SJSA1 (cell line): Measurements from ENCODE around the gene CARS1. TPM values are rescaled to one million over a fixed set of nuclear protein-coding genes. Genes with fewer than 3 reads are reported as not detected.

Experiments
- DNase-seq, 2 experiments: peaks; one replicate each; pipeline ENCODE4 v3.0.0-alpha.2; 2015 to 2020; ENCODE audit warnings: low spot score in 2 of 2, low read depth in 1 of 2
- H3K27ac ChIP-seq: fragments of 250-450 bp; sonication (Bioruptor Pico); 2 replicates; pipeline ENCODE4 v1.5.1; 2020; ENCODE audit warnings: mild to moderate bottlenecking, moderate library complexity
- H3K27me3 ChIP-seq: fragments of 250-450 bp; sonication (Bioruptor Pico); replicated peaks from 2 replicates; pipeline ENCODE4 v1.5.1; 2020; ENCODE audit warnings: mild to moderate bottlenecking, moderate library complexity
- H3K36me3 ChIP-seq: fragments of 250-450 bp; sonication (Bioruptor Pico); 2 replicates; pipeline ENCODE4 v1.5.1; 2020; ENCODE audit warnings: mild to moderate bottlenecking
- H3K4me1 ChIP-seq: fragments of 250-450 bp; sonication (Bioruptor Pico); replicated peaks from 2 replicates; pipeline ENCODE4 v1.6.1; 2021; ENCODE audit warnings: mild to moderate bottlenecking
- H3K4me3 ChIP-seq: fragments of 250-450 bp; sonication (Bioruptor Pico); 2 replicates; pipeline ENCODE4 v1.5.1; 2020; ENCODE audit warnings: mild to moderate bottlenecking
- H3K9me3 ChIP-seq: fragments of 250-450 bp; sonication (Bioruptor Pico); replicated peaks from 2 replicates; pipeline ENCODE4 v1.5.1; 2020; ENCODE audit warnings: mild to moderate bottlenecking
- total RNA-seq: library from RNA; depleted of rRNA; stranded (reverse); fragments of >200 nt; shearing (Covaris generic); gene quantifications from 2 replicates; pipeline ENCODE4 v1.2.3, GENCODE V29; 2014

Gene CARS1
- total RNA-seq, 1 experiment from 2014 or later = 57.6 TPM

DNA sequence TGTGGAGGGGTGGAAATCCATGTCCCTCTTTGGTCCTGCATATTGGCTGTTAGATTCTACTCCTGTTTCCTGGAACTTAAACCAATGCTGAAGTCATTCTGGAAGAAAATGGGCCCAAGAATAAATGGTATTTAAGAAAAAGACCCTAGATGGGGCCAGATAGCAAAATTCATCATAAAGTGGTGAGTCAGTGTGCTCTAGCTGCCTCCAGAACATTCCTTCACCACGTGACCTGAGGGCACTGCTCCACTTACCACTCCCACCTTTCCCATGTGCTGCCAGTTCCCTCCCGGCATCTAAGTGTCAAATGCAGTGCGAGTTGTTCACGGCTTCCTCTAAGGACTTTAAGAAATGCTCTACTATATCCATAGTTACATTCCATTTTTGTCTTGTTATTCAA is 34.2 kb downstream of the CARS1 start:
- DNase-seq = no peak
- no peaks in the 10 kb centered on the region for H3K27me3 ChIP-seq
- no peaks in the 10 kb centered on the region for H3K9me3 ChIP-seq
- no peak overlapping the region for H3K4me3 ChIP-seq
- H3K4me1 ChIP-seq = no peaks in the 10 kb centered on the region
- peaks cover 68% of the 10 kb centered on the region for H3K36me3 ChIP-seq
- no peak overlapping the region for H3K27ac ChIP-seq

DNA sequence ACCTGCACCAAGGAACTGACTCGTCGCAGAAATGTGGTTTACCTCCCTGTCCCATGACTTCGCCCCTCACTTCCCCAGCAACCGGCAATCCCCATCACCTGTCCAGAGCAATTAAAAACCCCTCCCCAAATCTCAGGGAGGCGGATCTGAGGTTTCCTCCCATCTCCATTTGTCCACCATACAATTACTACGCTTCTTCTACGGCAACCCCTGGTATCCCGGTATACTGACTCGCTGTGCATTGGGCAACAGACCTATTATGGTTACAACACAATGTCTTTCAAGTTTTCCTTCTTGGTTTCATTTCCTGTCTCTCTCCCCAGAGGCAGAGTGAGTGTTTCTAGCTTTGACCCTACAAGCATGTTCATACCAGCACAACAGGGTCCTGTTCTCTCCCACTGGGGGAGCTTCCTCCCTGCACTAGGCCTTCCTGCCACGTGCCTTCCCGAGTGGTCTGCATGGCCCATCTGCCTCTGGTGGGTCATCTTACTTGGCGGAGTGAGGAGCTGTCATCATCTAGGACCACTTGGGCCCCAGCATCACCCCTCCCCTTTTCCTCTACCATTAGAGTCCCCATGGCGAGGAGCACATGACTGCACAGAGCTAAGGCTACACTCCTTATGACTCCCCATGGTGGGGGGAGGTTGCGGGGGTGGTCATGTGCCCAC is 34.8 kb downstream of the CARS1 start:
- no peak for DNase-seq
- Histone ChIP-seq H3K27me3 (no peaks in the 10 kb centered on the region), H3K4me1 (no peaks in the 10 kb centered on the region), H3K27ac (no peak overlapping the region), H3K4me3 (no peak overlapping the region), H3K36me3 (peaks cover 70% of the 10 kb centered on the region), H3K9me3 (no peaks in the 10 kb centered on the region)

- no peaks in the 10 kb centered on the region for H3K27me3 ChIP-seq
- H3K4me3 ChIP-seq = no peak overlapping the region
- peaks cover 71% of the 10 kb centered on the region for H3K36me3 ChIP-seq
- no peak for DNase-seq
- no peaks in the 10 kb centered on the region for H3K4me1 ChIP-seq
- H3K27ac ChIP-seq = no peak overlapping the region
- H3K9me3 ChIP-seq = no peaks in the 10 kb centered on the region
Measured at GRCh38 chr11:3021125-3021524, 36.1 kb downstream of the CARS1 start.

- no peak for DNase-seq
- H3K4me1 ChIP-seq = no peaks in the 10 kb centered on the region
- H3K36me3 ChIP-seq = peaks cover 71% of the 10 kb centered on the region
- H3K4me3 ChIP-seq = no peak overlapping the region
- no peak overlapping the region for H3K27ac ChIP-seq
- H3K27me3 ChIP-seq = no peaks in the 10 kb centered on the region
- no peaks in the 10 kb centered on the region for H3K9me3 ChIP-seq
Measured at GRCh38 chr11:3020011-3020410, 37.2 kb downstream of the CARS1 start.

- Histone ChIP-seq H3K27me3 (no peaks in the 10 kb centered on the region), H3K9me3 (no peaks in the 10 kb centered on the region), H3K4me3 (no peak overlapping the region), H3K36me3 (peaks cover 72% of the 10 kb centered on the region), H3K4me1 (peaks cover 7% of the 10 kb centered on the region), H3K27ac (no peak overlapping the region)
- DNase-seq = no peak
Measured at GRCh38 chr11:3018596-3018995, 38.6 kb downstream of the CARS1 start.

DNA sequence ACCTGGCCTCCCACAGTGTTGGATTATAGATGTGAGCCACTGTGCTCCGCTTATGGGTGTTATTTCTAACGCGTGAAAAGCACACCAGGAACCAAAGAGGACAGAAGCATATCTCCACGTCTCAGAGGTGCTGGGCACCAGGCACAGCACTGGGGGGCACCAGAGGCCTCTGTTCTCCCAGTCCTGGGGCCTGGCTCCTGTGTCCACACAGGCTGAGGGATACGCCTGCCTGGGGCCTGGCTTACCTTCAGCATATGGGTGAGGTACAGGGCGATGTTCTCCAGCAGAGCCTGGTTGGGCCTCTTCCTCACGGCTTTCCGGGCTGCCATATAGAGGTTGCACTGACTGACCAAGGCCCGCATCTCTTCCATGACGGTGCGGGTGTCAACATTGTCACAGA is 40.4 kb downstream of the CARS1 start:
- peaks cover 82% of the 10 kb centered on the region for H3K36me3 ChIP-seq
- no peaks in the 10 kb centered on the region for H3K27me3 ChIP-seq

DNA sequence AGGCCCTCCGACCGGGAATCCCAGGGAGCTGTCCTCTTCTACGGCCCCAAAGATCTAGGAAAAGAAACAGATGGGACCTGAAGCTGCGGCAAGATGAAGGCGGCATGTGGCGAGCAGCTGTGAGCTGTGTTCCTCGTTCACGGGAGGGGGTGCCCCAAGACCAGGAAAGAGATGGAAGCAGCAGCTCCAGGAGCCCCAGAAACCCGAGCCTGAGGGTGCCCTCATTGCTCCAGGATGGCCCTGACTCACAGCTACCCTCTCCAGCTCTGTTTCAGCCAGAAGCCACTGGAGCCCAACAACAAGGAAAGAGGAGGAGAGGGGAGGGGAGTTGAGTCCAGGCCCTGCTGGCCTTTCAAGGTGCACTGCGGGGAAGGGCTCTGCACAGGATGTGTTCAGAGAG is 41.4 kb downstream of the CARS1 start:
- Histone ChIP-seq H3K4me3 (no peak overlapping the region), H3K27ac (no peak overlapping the region), H3K36me3 (peaks cover 91% of the 10 kb centered on the region), H3K4me1 (peaks cover 13% of the 10 kb centered on the region), H3K27me3 (no peaks in the 10 kb centered on the region), H3K9me3 (no peaks in the 10 kb centered on the region)
- DNase-seq = no peak

More for the DNA sequence above, 40.4 kb downstream of the CARS1 start:
- Histone ChIP-seq H3K27ac (no peak overlapping the region), H3K9me3 (no peaks in the 10 kb centered on the region), H3K4me1 (peaks cover 13% of the 10 kb centered on the region), H3K4me3 (no peak overlapping the region)
- DNase-seq = no peak

DNA sequence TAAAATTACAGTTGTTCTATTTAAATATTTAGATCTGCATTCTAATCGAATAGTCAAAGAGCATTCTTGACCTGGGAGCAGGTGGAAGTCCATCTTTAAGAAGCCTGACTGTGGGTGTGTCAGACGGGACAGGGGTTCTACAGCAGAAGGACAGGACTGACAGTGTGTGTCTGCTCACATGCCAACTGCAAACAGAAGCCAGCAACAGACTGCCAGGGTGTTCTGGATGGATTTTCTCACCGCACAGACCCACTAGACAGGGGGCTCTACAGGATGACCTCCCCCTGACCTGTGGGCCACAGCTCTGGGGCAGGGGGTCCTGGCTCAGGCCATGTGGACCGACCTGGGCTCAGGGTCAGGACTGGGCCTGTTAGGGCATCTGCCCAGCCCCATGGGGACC is 42.3 kb downstream of the CARS1 start:
- no peak overlapping the region for H3K4me3 ChIP-seq
- no peak overlapping the region for H3K27ac ChIP-seq
- DNase-seq = no peak
- H3K36me3 ChIP-seq = peaks cover 93% of the 10 kb centered on the region
- peaks cover 13% of the 10 kb centered on the region for H3K4me1 ChIP-seq
- no peaks in the 10 kb centered on the region for H3K27me3 ChIP-seq
- H3K9me3 ChIP-seq = no peaks in the 10 kb centered on the region

- Histone ChIP-seq H3K9me3 (no peaks in the 10 kb centered on the region), H3K36me3 (peaks cover 94% of the 10 kb centered on the region), H3K27me3 (no peaks in the 10 kb centered on the region), H3K4me1 (peaks cover 13% of the 10 kb centered on the region), H3K4me3 (no peak overlapping the region), H3K27ac (no peak overlapping the region)
- DNase-seq = no peak
Measured at GRCh38 chr11:3014057-3014938, 42.9 kb downstream of the CARS1 start.

GRCh38 chr11:3011891-3012885 is 45.0 kb downstream of the CARS1 start:
- Histone ChIP-seq H3K9me3 (no peaks in the 10 kb centered on the region), H3K4me3 (no peak overlapping the region), H3K27me3 (no peaks in the 10 kb centered on the region), H3K4me1 (peaks cover 13% of the 10 kb centered on the region), H3K36me3 (peaks cover 89% of the 10 kb centered on the region), H3K27ac (no peak overlapping the region)
- no peak for DNase-seq

DNA sequence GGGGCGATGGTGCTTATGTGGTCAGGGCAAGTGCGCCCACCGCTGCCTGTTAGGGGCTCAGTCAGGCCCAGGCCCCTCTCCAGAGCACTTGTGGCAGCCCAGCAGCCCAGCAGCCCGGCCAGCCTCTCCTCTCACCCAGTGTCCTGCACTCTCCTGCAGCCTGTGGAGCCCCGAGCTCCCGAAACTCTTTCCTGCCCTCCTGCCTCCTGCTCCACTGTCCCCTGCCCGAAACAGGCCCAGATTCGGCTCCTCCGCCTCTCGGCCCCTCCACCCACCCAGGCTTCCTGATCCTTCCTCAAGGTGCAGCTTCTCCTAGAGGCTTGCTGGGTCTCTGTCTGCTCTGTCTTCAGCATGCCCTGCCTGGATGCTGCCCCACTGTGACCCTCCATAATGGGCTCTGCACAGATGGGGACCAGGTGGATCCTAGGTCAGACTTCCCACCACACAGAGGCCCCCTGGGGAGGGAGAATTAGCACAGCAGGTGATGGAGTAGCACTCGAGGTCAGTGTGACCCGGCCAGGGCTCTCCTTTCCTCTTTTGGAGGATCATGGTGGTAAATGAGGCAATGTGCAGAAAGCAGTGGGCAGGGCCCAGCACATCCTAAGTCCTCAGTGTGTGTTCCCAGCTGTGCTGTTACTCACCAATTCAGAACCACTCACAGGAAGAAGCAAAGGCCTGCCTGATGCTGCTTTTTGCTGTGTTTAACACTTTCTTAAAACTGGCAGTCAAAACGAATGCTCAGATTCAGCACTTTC is 46.5 kb downstream of the CARS1 start:
- DNase-seq = no peak
- Histone ChIP-seq H3K36me3 (peaks cover 88% of the 10 kb centered on the region), H3K27ac (no peak overlapping the region), H3K4me1 (peaks cover 13% of the 10 kb centered on the region), H3K9me3 (no peaks in the 10 kb centered on the region), H3K27me3 (no peaks in the 10 kb centered on the region), H3K4me3 (no peak overlapping the region)

DNA sequence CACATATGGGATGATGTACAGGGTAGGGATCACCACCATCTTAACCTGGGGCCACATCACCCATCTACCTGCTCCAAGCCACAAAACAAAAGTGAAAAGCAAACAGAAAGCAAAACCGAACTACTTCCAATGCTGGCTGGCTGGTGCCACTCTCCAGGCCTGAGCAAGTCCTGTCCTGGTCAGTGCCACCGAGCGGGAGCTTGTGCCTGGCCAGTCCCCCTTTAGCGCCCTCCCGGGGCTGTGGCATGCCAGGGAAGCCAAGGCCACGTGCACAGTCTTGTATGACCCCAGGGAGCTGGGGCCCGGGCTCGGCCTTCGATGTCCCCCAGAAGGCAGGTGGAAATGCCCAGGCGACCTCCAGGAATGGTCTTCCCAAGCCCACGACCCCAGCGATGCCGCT is 47.2 kb downstream of the CARS1 start:
- Histone ChIP-seq H3K27me3 (no peaks in the 10 kb centered on the region), H3K4me3 (no peak overlapping the region), H3K4me1 (peaks cover 13% of the 10 kb centered on the region), H3K27ac (no peak overlapping the region), H3K9me3 (no peaks in the 10 kb centered on the region), H3K36me3 (peaks cover 88% of the 10 kb centered on the region)
- no peak for DNase-seq

GRCh38 chr11:3009481-3009880 is 47.7 kb downstream of the CARS1 start:
- H3K36me3 ChIP-seq = peaks cover 88% of the 10 kb centered on the region
- DNase-seq = no peak
- no peak overlapping the region for H3K4me3 ChIP-seq
- no peak overlapping the region for H3K27ac ChIP-seq
- peaks cover 13% of the 10 kb centered on the region for H3K4me1 ChIP-seq
- no peaks in the 10 kb centered on the region for H3K9me3 ChIP-seq
- H3K27me3 ChIP-seq = no peaks in the 10 kb centered on the region
